Lower lobe of right lung (tissue), 2 donors: ENCODE data around the gene FCSK. TPM values are rescaled to one million over a fixed set of nuclear protein-coding genes. Genes with fewer than 3 reads are reported as not detected.

ENCODE experiments used
- ATAC-seq, 2 donors: fragments of 200-7000 bp; cut with Tn5 transposase; one replicate each; pipeline ENCODE4 v1.9.1; 2020 to 2022; ENCODE audit warnings: mild to moderate bottlenecking in 2 of 2, moderate library complexity in 2 of 2
- DNase-seq: peaks from one replicate; pipeline ENCODE4 v3.0.0-alpha.2; 2020
- H3K27ac ChIP-seq: fragments of 200-600 bp; one replicate; pipeline ENCODE4 v1.8.0; 2022
- H3K27me3 ChIP-seq: fragments of 200-600 bp; one replicate; pipeline ENCODE4 v1.8.0; 2022; ENCODE audit warnings: low read depth
- H3K36me3 ChIP-seq: fragments of 200-600 bp; one replicate; pipeline ENCODE4 v1.8.0; 2022; ENCODE audit warnings: mild to moderate bottlenecking
- H3K4me1 ChIP-seq: fragments of 200-600 bp; one replicate; pipeline ENCODE4 v1.8.0; 2022
- H3K4me3 ChIP-seq: fragments of 200-600 bp; one replicate; pipeline ENCODE4 v1.8.0; 2022; ENCODE audit warnings: mild to moderate bottlenecking
- H3K9me3 ChIP-seq: fragments of 200-600 bp; one replicate; pipeline ENCODE4 v1.8.0; 2022
- CTCF ChIP-seq: fragments of 200-600 bp; IDR thresholded peaks from one replicate; pipeline ENCODE4 v1.8.0; 2022; ENCODE audit warnings: antibody characterized with exemption, mild to moderate bottlenecking
- intact Hi-C: fragments of 100-400 bp; cut with DNase I; formaldehyde crosslinking; loops from one replicate; pipeline ENCODE4 v1.11.0; 2022
- total RNA-seq: library from RNA; stranded (reverse); fragmentation: NEBNext Ultra II Directional; extraction: Animal tissue kit (Norgen Biotek cat#: 25700); gene quantifications from one replicate; pipeline ENCODE4 v1.2.1, GENCODE V29; 2021
- donor health status: DM: no; HTN: yes; CAD: no; lungs with severe emphysema.

FCSK gene
- total RNA-seq, 1 donor from 2014 or later: 23.8 TPM

GRCh38 chr16:70476272-70477020 lies 22.1 kb downstream of the FCSK start:
- Histone ChIP-seq H3K4me1 (peaks cover 24% of the 10 kb centered on the region), H3K4me3 (no peak overlapping the region), H3K36me3 (peaks cover 70% of the 10 kb centered on the region), H3K9me3 (no peaks in the 10 kb centered on the region), H3K27me3 (no peaks in the 10 kb centered on the region), H3K27ac (no peak overlapping the region)
- DNase-seq (no peak), ATAC-seq (no peak)
- intact Hi-C loops: no loop called here
- no peak for TF ChIP-seq CTCF

- Histone ChIP-seq H3K9me3 (no peaks in the 10 kb centered on the region), H3K4me1 (peaks cover 24% of the 10 kb centered on the region), H3K36me3 (peaks cover 75% of the 10 kb centered on the region), H3K4me3 (no peak overlapping the region), H3K27me3 (no peaks in the 10 kb centered on the region), H3K27ac (peak overlapping the region; percentile 77)
- DNase-seq (no peak), ATAC-seq (no peak)
- intact Hi-C loops: no loop called here
- no peak for TF ChIP-seq CTCF
Measured at GRCh38 chr16:70478169-70478568, 23.8 kb downstream of the FCSK start.

GRCh38 chr16:70478912-70479341 lies 24.5 kb downstream of the FCSK start:
- H3K27me3 ChIP-seq: no peaks in the 10 kb centered on the region
- intact Hi-C loops: no loop called here
- TF ChIP-seq CTCF: no peak
- H3K4me3 ChIP-seq: no peak overlapping the region
- peaks cover 24% of the 10 kb centered on the region for H3K4me1 ChIP-seq
- peak overlapping the region; percentile 77 for H3K27ac ChIP-seq
- H3K9me3 ChIP-seq: no peaks in the 10 kb centered on the region
- peaks cover 75% of the 10 kb centered on the region for H3K36me3 ChIP-seq
- ATAC-seq (peak; percentile 4 to 9), DNase-seq (peak; percentile 43)

GRCh38 chr16:70480127-70481105 lies 26.0 kb downstream of the FCSK start:
- DNase-seq: no peak
- intact Hi-C loops: no loop called here
- peaks cover 75% of the 10 kb centered on the region for H3K36me3 ChIP-seq
- no peaks in the 10 kb centered on the region for H3K9me3 ChIP-seq
- peaks cover 24% of the 10 kb centered on the region for H3K4me1 ChIP-seq
- no peak overlapping the region for H3K4me3 ChIP-seq
- no peak for ATAC-seq
- no peaks in the 10 kb centered on the region for H3K27me3 ChIP-seq
- TF ChIP-seq CTCF: no peak
- H3K27ac ChIP-seq: peak overlapping the region; percentile 36

- no peak overlapping the region for H3K27ac ChIP-seq
Measured at GRCh38 chr16:70481929-70482536, 27.6 kb downstream of the FCSK start.

More at GRCh38 chr16:70481929-70482536, 27.6 kb downstream of the FCSK start:
- intact Hi-C loops: no loop called here
- Histone ChIP-seq H3K4me1 (peaks cover 17% of the 10 kb centered on the region), H3K9me3 (no peaks in the 10 kb centered on the region), H3K27me3 (no peaks in the 10 kb centered on the region), H3K36me3 (peaks cover 87% of the 10 kb centered on the region), H3K4me3 (no peak overlapping the region)
- TF ChIP-seq CTCF: no peak
- no peak for ATAC-seq
- DNase-seq: no peak
